ENCODE data around the gene ZIC2. TPM values are rescaled to one million over a fixed set of nuclear protein-coding genes. Genes with fewer than 3 reads are reported as not detected.
"Not testable (repeated sequence)": the region's sequence is repeated elsewhere in the genome, so short reads cannot be mapped to it uniquely, and the experiment has no call there.

Gene ZIC2
- polyA plus RNA-seq, 1 donor from 2014 or later, result 10.6 TPM

- no peaks in the 10 kb centered on the region for H3F3A ChIP-seq (ENCODE audit: insufficient read depth, low read length, poor library complexity, severe bottlenecking)
- no peak for TF ChIP-seq TAF1 (IDR thresholded peaks at IDR 0.05; ENCODE audit: low read depth)
- TF ChIP-seq, protein P1, sequence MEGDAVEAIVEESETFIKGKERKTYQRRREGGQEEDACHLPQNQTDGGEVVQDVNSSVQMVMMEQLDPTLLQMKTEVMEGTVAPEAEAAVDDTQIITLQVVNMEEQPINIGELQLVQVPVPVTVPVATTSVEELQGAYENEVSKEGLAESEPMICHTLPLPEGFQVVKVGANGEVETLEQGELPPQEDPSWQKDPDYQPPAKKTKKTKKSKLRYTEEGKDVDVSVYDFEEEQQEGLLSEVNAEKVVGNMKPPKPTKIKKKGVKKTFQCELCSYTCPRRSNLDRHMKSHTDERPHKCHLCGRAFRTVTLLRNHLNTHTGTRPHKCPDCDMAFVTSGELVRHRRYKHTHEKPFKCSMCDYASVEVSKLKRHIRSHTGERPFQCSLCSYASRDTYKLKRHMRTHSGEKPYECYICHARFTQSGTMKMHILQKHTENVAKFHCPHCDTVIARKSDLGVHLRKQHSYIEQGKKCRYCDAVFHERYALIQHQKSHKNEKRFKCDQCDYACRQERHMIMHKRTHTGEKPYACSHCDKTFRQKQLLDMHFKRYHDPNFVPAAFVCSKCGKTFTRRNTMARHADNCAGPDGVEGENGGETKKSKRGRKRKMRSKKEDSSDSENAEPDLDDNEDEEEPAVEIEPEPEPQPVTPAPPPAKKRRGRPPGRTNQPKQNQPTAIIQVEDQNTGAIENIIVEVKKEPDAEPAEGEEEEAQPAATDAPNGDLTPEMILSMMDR (IDR thresholded peaks at IDR 0.05; ENCODE audit: poor library complexity, severe bottlenecking), result no peak
- no peak for TF ChIP-seq EP300 (conservative IDR thresholded peaks at IDR 0.05; ENCODE audit: poor library complexity, severe bottlenecking)
- TF ChIP-seq EZH2 (IDR thresholded peaks at IDR 0.05; ENCODE audit: borderline replicate concordance, insufficient read depth, low read length, poor library complexity, severe bottlenecking), result no peak
- no peak for TF ChIP-seq RAD21 (conservative IDR thresholded peaks at IDR 0.05)
- TF ChIP-seq, protein P2, sequence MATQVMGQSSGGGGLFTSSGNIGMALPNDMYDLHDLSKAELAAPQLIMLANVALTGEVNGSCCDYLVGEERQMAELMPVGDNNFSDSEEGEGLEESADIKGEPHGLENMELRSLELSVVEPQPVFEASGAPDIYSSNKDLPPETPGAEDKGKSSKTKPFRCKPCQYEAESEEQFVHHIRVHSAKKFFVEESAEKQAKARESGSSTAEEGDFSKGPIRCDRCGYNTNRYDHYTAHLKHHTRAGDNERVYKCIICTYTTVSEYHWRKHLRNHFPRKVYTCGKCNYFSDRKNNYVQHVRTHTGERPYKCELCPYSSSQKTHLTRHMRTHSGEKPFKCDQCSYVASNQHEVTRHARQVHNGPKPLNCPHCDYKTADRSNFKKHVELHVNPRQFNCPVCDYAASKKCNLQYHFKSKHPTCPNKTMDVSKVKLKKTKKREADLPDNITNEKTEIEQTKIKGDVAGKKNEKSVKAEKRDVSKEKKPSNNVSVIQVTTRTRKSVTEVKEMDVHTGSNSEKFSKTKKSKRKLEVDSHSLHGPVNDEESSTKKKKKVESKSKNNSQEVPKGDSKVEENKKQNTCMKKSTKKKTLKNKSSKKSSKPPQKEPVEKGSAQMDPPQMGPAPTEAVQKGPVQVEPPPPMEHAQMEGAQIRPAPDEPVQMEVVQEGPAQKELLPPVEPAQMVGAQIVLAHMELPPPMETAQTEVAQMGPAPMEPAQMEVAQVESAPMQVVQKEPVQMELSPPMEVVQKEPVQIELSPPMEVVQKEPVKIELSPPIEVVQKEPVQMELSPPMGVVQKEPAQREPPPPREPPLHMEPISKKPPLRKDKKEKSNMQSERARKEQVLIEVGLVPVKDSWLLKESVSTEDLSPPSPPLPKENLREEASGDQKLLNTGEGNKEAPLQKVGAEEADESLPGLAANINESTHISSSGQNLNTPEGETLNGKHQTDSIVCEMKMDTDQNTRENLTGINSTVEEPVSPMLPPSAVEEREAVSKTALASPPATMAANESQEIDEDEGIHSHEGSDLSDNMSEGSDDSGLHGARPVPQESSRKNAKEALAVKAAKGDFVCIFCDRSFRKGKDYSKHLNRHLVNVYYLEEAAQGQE (IDR thresholded peaks at IDR 0.05; ENCODE audit: borderline replicate concordance), result no peak
- TF ChIP-seq SMC3 (conservative IDR thresholded peaks at IDR 0.05; ENCODE audit: poor library complexity), result no peak
- TF ChIP-seq MXI1 (conservative IDR thresholded peaks at IDR 0.05; ENCODE audit: poor library complexity, severe bottlenecking), result no peak
- no peak for TF ChIP-seq POLR2AphosphoS5 (IDR thresholded peaks at IDR 0.05)
- no peak overlapping the region for H3K27ac ChIP-seq (ENCODE audit: low read length)
- no peaks in the 10 kb centered on the region for H3K27me3 ChIP-seq (ENCODE audit: insufficient read depth, low read depth, low read length)
- H3K79me2 ChIP-seq (replicated peaks; ENCODE audit: insufficient read depth, low read length), result no peaks in the 10 kb centered on the region
- no peaks in the 10 kb centered on the region for H3K9me2 ChIP-seq (ENCODE audit: insufficient read depth, low read length)
- H3K4me3 ChIP-seq (ENCODE audit: low read length), result no peak overlapping the region
- H3K36me3 ChIP-seq (ENCODE audit: insufficient read depth, low read length), result no peaks in the 10 kb centered on the region
- H3K9ac ChIP-seq (ENCODE audit: low read length), result no peak overlapping the region
- H3K4me2 ChIP-seq (ENCODE audit: low read length), result no peak overlapping the region
- no peak overlapping the region for H2AFZ ChIP-seq (ENCODE audit: low read depth, low read length)
- H4K20me1 ChIP-seq (ENCODE audit: insufficient read depth), result no peaks in the 10 kb centered on the region
- no peaks in the 10 kb centered on the region for H3K9me3 ChIP-seq (ENCODE audit: low read length)
Observed at GRCh38 chr13:99944102-99944501, 37.5 kb upstream of the ZIC2 start.

- Histone ChIP-seq H3K27me3 (ENCODE audit: insufficient read depth, low read depth, low read length) (no peaks in the 10 kb centered on the region), H4K20me1 (ENCODE audit: insufficient read depth) (no peaks in the 10 kb centered on the region), H3K4me3 (ENCODE audit: low read length) (no peak overlapping the region), H3K36me3 (ENCODE audit: insufficient read depth, low read length) (no peaks in the 10 kb centered on the region), H3K9ac (ENCODE audit: low read length) (no peak overlapping the region), H3K9me2 (ENCODE audit: insufficient read depth, low read length) (no peaks in the 10 kb centered on the region), H3K27ac (ENCODE audit: low read length) (no peak overlapping the region), H3K79me2 (replicated peaks; ENCODE audit: insufficient read depth, low read length) (no peaks in the 10 kb centered on the region), H3K9me3 (ENCODE audit: low read length) (no peaks in the 10 kb centered on the region), H3K4me2 (ENCODE audit: low read length) (no peak overlapping the region), H3F3A (ENCODE audit: insufficient read depth, low read length, poor library complexity, severe bottlenecking) (no peaks in the 10 kb centered on the region), H2AFZ (ENCODE audit: low read depth, low read length) (no peak overlapping the region)
- TF ChIP-seq, protein P1 (IDR thresholded peaks at IDR 0.05; ENCODE audit: poor library complexity, severe bottlenecking), result no peak
- TF ChIP-seq EZH2 (IDR thresholded peaks at IDR 0.05; ENCODE audit: borderline replicate concordance, insufficient read depth, low read length, poor library complexity, severe bottlenecking), result no peak
- TF ChIP-seq MXI1 (conservative IDR thresholded peaks at IDR 0.05; ENCODE audit: poor library complexity, severe bottlenecking), result no peak
- TF ChIP-seq EP300 (conservative IDR thresholded peaks at IDR 0.05; ENCODE audit: poor library complexity, severe bottlenecking), result no peak
- no peak for TF ChIP-seq POLR2AphosphoS5 (IDR thresholded peaks at IDR 0.05)
- TF ChIP-seq RAD21 (conservative IDR thresholded peaks at IDR 0.05), result no peak
- TF ChIP-seq, protein P2 (IDR thresholded peaks at IDR 0.05; ENCODE audit: borderline replicate concordance), result no peak
- TF ChIP-seq SMC3 (conservative IDR thresholded peaks at IDR 0.05; ENCODE audit: poor library complexity), result no peak
- TF ChIP-seq TAF1 (IDR thresholded peaks at IDR 0.05; ENCODE audit: low read depth), result no peak
Observed at GRCh38 chr13:99944606-99945005, 37.0 kb upstream of the ZIC2 start.

- H3K36me3 ChIP-seq (ENCODE audit: insufficient read depth, low read length); H3K9me3 ChIP-seq (ENCODE audit: low read length); H3K27me3 ChIP-seq (ENCODE audit: insufficient read depth, low read depth, low read length); H3K4me2 ChIP-seq (ENCODE audit: low read length); H3K9ac ChIP-seq (ENCODE audit: low read length); H3K4me3 ChIP-seq (ENCODE audit: low read length); H3F3A ChIP-seq (ENCODE audit: insufficient read depth, low read length, poor library complexity, severe bottlenecking); H3K27ac ChIP-seq (ENCODE audit: low read length); H2AFZ ChIP-seq (ENCODE audit: low read depth, low read length); H4K20me1 ChIP-seq (ENCODE audit: insufficient read depth); H3K79me2 ChIP-seq (replicated peaks; ENCODE audit: insufficient read depth, low read length); H3K9me2 ChIP-seq (ENCODE audit: insufficient read depth, low read length): not testable (repeated sequence)
Observed at GRCh38 chr13:99945515-99945914, 36.1 kb upstream of the ZIC2 start.
